Gastroesophageal sphincter (tissue), 4 donors: ENCODE results near the gene MEF2C. TPM values are rescaled to one million over a fixed set of nuclear protein-coding genes. Genes with fewer than 3 reads are reported as not detected.

Experiments used
- ATAC-seq: fragments of 150-250 bp; one replicate; pipeline ENCODE4 v1.9.1; 2016; ENCODE audit warnings: mild to moderate bottlenecking, moderate library complexity
- H3K27ac ChIP-seq, 4 donors: fragments of 200-600 bp; sonication (generic) in 3 of 4; 1 replicate in 3 of 4; 2 replicates in 1 of 4; pipeline ENCODE4 v1.5.1; 2016 to 2019
- H3K27me3 ChIP-seq: fragments of 200-600 bp; sonication (generic); one replicate; pipeline ENCODE4 v1.5.1; 2019
- H3K36me3 ChIP-seq, 2 donors: fragments of 200-600 bp; sonication (generic); one replicate each; pipeline ENCODE4 v1.5.1; 2019; ENCODE audit warnings: control low read depth in 1 of 2
- H3K4me1 ChIP-seq, 3 donors: fragments of 200-600 bp; sonication (generic); 1 replicate in 2 of 3; 2 replicates in 1 of 3; pipeline ENCODE4 v1.5.1; 2016 to 2019; ENCODE audit warnings: control low read depth in 2 of 3
- H3K4me3 ChIP-seq, 2 donors: fragments of 200-600 bp; sonication (generic); one replicate each; pipeline ENCODE4 v1.5.1; 2019; ENCODE audit warnings: mild to moderate bottlenecking in 1 of 2, moderate library complexity in 1 of 2
- H3K9me3 ChIP-seq, 3 donors: fragments of 200-600 bp; sonication (generic); one replicate each; pipeline ENCODE4 v1.5.1; 2017 to 2019; ENCODE audit warnings: control low read depth in 2 of 3
- EP300 ChIP-seq: sonication (generic); formaldehyde crosslinking; IDR thresholded peaks from one replicate; pipeline ENCODE4 v1.6.1; 2017; ENCODE audit warnings: antibody characterized with exemption, mild to moderate bottlenecking
- POLR2A ChIP-seq, 2 donors: fragments of 450-650 bp; IDR thresholded peaks; one replicate each; pipeline ENCODE4 v1.6.1; 2017; ENCODE audit warnings: antibody characterized with exemption in 2 of 2, mild to moderate bottlenecking in 2 of 2, moderate library complexity in 1 of 2
- POLR2AphosphoS5 ChIP-seq: sonication (generic); formaldehyde crosslinking; IDR thresholded peaks from one replicate; pipeline ENCODE4 v1.6.1; 2017; ENCODE audit warnings: antibody characterized with exemption
- WGBS, 2 donors: methylation state at CpG; one replicate each; pipeline ENCODE4 v1.1.5; 2018; ENCODE audit warnings: low coverage in 1 of 2; 5-methylcytosine and 5-hydroxymethylcytosine counted together
- total RNA-seq, 4 donors: library from RNA; depleted of rRNA; stranded (reverse); fragments of >200 nt; gene quantifications; one replicate each; pipeline ENCODE4 v1.1.0, GENCODE V29; 2016
- TF ChIP-seq, protein P1 (sequence below), 4 experiments: fragments of 200-600 bp in 2 of 4; fragments of 450-650 bp in 2 of 4; sonication (generic) in 1 of 4; IDR thresholded peaks; one replicate each; pipeline ENCODE4 v1.5.1; 2017 to 2019; ENCODE audit warnings: antibody characterized with exemption in 4 of 4, mild to moderate bottlenecking in 2 of 4, moderate library complexity in 2 of 4

The MEF2C gene
- total RNA-seq, 4 donors from 2014 or later: 23.1 to 66.9 (median 29.5) TPM

DNA sequence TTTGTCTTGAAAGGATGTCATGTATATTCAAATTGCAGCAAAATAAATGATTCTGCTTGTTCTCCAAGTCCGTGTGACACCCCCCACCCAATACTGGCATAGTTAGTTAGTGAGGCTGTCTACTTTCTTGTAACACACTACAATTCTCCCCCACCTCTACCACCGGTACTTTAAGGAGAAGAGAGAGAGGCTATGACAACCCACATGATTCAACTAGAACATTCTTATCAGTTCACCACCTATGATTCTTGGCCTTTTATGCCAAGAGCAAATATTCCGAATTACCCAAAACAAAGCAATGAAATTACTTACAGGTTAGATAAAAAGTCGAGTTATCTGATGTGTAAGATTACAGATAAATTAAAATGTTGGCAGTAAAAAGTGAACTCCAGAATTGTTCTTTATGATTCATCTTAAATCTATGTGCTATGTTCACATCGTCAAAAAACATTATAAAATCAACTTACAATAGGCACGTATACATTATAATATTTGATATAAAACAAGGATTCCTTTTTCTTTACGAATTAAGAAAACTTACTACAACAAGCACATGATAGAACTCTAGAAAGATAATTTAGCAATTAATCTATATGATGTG, 14.4 kb downstream of the MEF2C start:
- Histone ChIP-seq H3K4me1 (peaks cover 0 to 8% (median 5%) of the 10 kb centered on the region in 3 donors), H3K27ac (no peak overlapping the region), H3K9me3 (no peaks in the 10 kb centered on the region), H3K4me3 (no peak overlapping the region), H3K27me3 (no peaks in the 10 kb centered on the region), H3K36me3 (no peaks in the 10 kb centered on the region)
- WGBS, 2 donors: 83 to 88% methylated on average over 6 to 7 of the region's 7 CpGs
- ATAC-seq: no peak
- TF ChIP-seq POLR2AphosphoS5 (no peak), POLR2A (IDR thresholded peaks at IDR 0.05) (no peak), EP300 (no peak)
- TF ChIP-seq, protein P1, sequence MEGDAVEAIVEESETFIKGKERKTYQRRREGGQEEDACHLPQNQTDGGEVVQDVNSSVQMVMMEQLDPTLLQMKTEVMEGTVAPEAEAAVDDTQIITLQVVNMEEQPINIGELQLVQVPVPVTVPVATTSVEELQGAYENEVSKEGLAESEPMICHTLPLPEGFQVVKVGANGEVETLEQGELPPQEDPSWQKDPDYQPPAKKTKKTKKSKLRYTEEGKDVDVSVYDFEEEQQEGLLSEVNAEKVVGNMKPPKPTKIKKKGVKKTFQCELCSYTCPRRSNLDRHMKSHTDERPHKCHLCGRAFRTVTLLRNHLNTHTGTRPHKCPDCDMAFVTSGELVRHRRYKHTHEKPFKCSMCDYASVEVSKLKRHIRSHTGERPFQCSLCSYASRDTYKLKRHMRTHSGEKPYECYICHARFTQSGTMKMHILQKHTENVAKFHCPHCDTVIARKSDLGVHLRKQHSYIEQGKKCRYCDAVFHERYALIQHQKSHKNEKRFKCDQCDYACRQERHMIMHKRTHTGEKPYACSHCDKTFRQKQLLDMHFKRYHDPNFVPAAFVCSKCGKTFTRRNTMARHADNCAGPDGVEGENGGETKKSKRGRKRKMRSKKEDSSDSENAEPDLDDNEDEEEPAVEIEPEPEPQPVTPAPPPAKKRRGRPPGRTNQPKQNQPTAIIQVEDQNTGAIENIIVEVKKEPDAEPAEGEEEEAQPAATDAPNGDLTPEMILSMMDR (IDR thresholded peaks at IDR 0.05): no peak

DNA sequence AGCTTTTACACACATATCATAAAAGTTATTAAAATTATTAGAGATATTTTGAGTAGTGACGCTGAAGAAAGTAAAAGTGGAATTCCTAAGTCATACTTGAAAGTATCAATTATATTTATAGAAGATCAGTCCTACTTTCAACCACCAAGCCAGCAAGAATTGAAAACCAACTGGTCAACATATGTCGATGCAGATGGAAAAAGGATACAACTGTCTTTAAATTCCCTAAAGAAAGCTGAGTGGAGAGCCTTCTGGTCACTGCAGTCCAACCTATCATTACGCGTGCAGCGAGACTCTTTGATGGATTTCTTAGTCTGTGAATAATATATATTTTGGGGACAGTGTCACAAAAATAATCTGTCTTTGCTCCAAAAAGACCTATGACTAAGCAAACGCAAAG, 15.3 kb downstream of the MEF2C start:
- ATAC-seq: no peak
- Histone ChIP-seq H3K27me3 (no peaks in the 10 kb centered on the region), H3K9me3 (no peaks in the 10 kb centered on the region), H3K4me3 (no peak overlapping the region), H3K4me1 (peaks cover 0 to 8% (median 5%) of the 10 kb centered on the region in 3 donors), H3K36me3 (no peaks in the 10 kb centered on the region), H3K27ac (no peak overlapping the region)
- TF ChIP-seq, protein P1 (IDR thresholded peaks at IDR 0.05): no peak
- TF ChIP-seq POLR2AphosphoS5 (no peak), POLR2A (IDR thresholded peaks at IDR 0.05) (no peak), EP300 (no peak)
- 88 to 91% methylated on average over 6 of the region's 6 CpGs for WGBS, 2 donors

DNA sequence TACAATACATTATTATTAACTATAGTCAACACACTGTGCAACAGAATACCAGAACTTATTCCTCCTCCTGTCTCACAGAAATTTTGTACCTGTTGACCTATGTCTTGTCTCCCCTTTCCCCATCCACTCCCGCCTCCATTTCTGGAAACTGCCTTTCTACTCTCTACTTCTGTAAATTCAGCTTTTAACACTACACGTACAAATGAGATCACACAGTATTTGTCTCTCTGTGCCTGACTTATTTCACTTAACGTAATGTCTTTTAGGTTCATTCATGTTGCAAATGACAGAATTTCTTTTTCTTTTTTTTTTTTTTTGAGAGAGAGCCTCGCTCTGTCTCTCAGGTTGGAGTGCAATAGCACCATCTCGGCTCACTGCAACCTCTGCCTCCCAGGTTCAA, 19.5 kb downstream of the MEF2C start:
- WGBS, 2 donors: 88 to 97% methylated on average over 4 of the region's 5 CpGs
- Histone ChIP-seq H3K4me3 (no peak overlapping the region), H3K36me3 (no peaks in the 10 kb centered on the region), H3K27me3 (no peaks in the 10 kb centered on the region), H3K4me1 (peaks cover 0 to 9% (median 4%) of the 10 kb centered on the region in 3 donors), H3K9me3 (no peaks in the 10 kb centered on the region), H3K27ac (no peak overlapping the region)
- no peak for ATAC-seq
- no peak for TF ChIP-seq POLR2AphosphoS5
- TF ChIP-seq POLR2A (IDR thresholded peaks at IDR 0.05): no peak
- TF ChIP-seq, protein P1 (IDR thresholded peaks at IDR 0.05): no peak
- TF ChIP-seq EP300: no peak

DNA sequence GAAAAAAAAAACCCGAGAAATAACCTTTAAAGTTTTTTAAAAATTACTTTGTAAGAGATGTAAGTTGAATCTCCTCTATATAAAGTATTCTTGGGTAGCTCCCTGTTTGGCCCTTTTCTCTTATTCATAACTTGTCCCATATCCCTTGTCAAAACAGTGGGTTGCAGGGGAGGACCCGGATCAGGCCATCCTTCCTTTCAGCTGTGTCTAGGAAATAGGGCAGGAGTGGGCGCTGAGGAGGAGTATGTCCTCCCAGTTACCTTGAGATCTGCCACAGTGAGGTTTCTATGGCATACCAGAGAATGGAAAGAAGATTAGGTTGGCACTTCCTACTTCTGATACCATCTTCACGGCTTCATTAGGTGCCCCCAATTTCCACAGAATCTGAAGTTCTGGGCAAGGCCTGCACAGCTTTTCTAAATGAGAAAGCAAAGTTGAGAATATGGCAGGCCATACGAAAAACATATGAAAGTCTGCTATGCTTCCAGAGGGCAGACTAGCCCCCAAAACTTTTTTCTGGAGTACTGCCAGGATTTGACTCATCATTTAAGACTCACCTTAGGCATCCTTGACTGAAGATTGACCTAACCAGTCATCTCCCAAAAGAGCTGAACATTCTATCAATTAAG, 20.3 kb downstream of the MEF2C start:
- no peaks in the 10 kb centered on the region for H3K36me3 ChIP-seq
- no peak for TF ChIP-seq EP300
- TF ChIP-seq, protein P1 (IDR thresholded peaks at IDR 0.05): no peak
- TF ChIP-seq POLR2AphosphoS5: no peak
- no peak for TF ChIP-seq POLR2A (IDR thresholded peaks at IDR 0.05)
- 95 to 97% methylated on average over 4 to 5 of the region's 5 CpGs for WGBS, 2 donors
- peaks cover 0 to 9% (median 4%) of the 10 kb centered on the region in 3 donors for H3K4me1 ChIP-seq
- no peaks in the 10 kb centered on the region for H3K27me3 ChIP-seq
- no peak overlapping the region for H3K27ac ChIP-seq
- H3K9me3 ChIP-seq: no peaks in the 10 kb centered on the region
- ATAC-seq: no peak
- H3K4me3 ChIP-seq: no peak overlapping the region

DNA sequence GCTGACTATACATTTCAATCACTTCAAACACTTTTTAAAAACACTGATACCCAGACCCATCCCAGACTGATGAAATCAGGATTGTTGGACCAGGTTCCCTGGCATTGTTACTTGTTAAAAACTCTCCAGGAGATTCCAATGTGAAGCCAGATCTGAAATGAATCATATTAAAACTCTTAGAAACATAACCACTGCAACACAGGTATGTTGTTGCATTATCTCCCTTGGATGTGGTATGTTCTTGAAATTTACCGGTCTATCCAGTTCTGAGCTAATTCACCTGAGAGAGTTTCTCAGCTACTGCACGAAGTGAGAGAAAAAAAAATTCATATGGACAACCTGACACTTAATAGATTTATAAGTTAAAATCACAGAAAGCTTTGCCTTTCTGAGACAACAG, 21.8 kb downstream of the MEF2C start:
- ATAC-seq: no peak
- H3K9me3 ChIP-seq: no peaks in the 10 kb centered on the region
- no peak overlapping the region for H3K4me3 ChIP-seq
- peaks cover 0 to 9% (median 4%) of the 10 kb centered on the region in 3 donors for H3K4me1 ChIP-seq
- 75 to 95% methylated on average over 2 of the region's 2 CpGs for WGBS, 2 donors
- peaks cover 0 to 6% of the 10 kb centered on the region in 2 donors for H3K36me3 ChIP-seq
- H3K27me3 ChIP-seq: no peaks in the 10 kb centered on the region
- no peak overlapping the region for H3K27ac ChIP-seq
- TF ChIP-seq, protein P1 (IDR thresholded peaks at IDR 0.05): no peak
